MM.1S (cell line): ENCODE data around the gene CLCNKB.

Source experiments
- EZH2 ChIP-seq: fragments of 300-600 bp; sonication (generic); optimal IDR thresholded peaks from 2 replicates; pipeline ENCODE3; 2017; ENCODE audit warnings: low read depth, mild to moderate bottlenecking, antibody characterized with exemption, low read length, mixed read lengths
- TF ChIP-seq, protein P1 (sequence below): fragments of 300-600 bp; sonication (generic); IDR thresholded peaks from 2 replicates; pipeline ENCODE4 v1.5.1; 2016; ENCODE audit warnings: antibody characterized with exemption, low read length, mixed read lengths

DNA sequence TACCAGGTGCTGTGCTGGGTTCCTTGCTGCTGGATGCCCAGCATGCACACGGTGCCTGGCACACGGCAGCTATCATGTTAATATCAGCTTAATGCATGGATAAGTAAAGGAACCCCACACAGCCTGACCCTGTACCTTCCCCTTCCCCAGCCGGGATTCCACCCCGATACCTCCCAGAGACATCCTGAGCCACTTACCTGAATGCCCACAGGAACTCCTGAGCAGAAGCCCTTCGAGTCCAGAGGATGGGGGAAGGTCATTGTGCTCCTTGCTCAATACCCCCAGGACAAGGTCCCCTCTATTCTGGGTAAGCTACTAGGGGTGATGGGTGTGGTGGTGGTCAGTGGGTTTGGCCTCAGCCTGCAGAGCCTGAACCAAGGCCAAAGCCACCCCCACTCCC, 28.5 kb downstream of the CLCNKB start:
- TF ChIP-seq, protein P1, sequence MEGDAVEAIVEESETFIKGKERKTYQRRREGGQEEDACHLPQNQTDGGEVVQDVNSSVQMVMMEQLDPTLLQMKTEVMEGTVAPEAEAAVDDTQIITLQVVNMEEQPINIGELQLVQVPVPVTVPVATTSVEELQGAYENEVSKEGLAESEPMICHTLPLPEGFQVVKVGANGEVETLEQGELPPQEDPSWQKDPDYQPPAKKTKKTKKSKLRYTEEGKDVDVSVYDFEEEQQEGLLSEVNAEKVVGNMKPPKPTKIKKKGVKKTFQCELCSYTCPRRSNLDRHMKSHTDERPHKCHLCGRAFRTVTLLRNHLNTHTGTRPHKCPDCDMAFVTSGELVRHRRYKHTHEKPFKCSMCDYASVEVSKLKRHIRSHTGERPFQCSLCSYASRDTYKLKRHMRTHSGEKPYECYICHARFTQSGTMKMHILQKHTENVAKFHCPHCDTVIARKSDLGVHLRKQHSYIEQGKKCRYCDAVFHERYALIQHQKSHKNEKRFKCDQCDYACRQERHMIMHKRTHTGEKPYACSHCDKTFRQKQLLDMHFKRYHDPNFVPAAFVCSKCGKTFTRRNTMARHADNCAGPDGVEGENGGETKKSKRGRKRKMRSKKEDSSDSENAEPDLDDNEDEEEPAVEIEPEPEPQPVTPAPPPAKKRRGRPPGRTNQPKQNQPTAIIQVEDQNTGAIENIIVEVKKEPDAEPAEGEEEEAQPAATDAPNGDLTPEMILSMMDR: no peak
- no peak for TF ChIP-seq EZH2
